Fibroblast of pulmonary artery (primary cell): ENCODE data around the gene IL36B.

Experiments used
- DNase-seq: peaks from one replicate; pipeline ENCODE4 v3.0.0-alpha.2; 2010; ENCODE audit warnings: low read depth
- H3K4me3 ChIP-seq: replicated peaks from 2 replicates; pipeline ENCODE4 v1.5.1; 2011; ENCODE audit warnings: low read depth, mild to moderate bottlenecking, control low read depth, low read length, moderate library complexity
- CTCF ChIP-seq: IDR thresholded peaks from 2 replicates; pipeline ENCODE4 v1.5.1; 2011; ENCODE audit warnings: mild to moderate bottlenecking, control low read depth, low read length, inconsistent platforms; ENCODE audit errors: missing control alignments

Gene IL36B

GRCh38 chr2:113039719-113040118 lies 12.9 kb downstream of the IL36B start:
- TF ChIP-seq CTCF = no peak
- H3K4me3 ChIP-seq = no peak overlapping the region
- no peak for DNase-seq

- no peak overlapping the region for H3K4me3 ChIP-seq
- no peak for TF ChIP-seq CTCF
- DNase-seq = no peak
These were observed 13.5 kb downstream of the IL36B start for GRCh38 chr2:113039158-113039557.

- no peak for TF ChIP-seq CTCF
- no peak for DNase-seq
- no peak overlapping the region for H3K4me3 ChIP-seq
These were observed 14.4 kb downstream of the IL36B start for GRCh38 chr2:113038291-113038690.

GRCh38 chr2:113036763-113037162 lies 15.9 kb downstream of the IL36B start:
- no peak overlapping the region for H3K4me3 ChIP-seq
- no peak for DNase-seq
- no peak for TF ChIP-seq CTCF

DNA sequence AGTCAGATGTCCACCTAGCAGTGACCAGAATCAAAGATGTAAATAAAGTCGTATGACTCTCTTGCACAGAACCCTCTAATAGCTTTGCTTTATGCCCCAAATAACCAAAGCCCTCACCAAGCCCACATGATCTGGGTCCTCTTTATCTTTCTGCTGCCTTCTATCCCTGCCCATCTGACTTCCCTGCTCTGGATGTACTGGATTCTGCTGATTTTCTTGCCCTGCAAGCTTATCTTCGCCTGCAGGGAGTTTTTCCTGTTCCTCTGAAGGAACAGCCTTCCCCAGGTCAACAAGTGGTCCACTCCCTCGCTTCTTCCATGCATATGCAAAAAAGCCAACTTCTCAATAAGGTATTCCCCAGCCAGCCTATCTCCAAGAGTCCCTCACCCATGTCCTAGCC lies 18.7 kb downstream of the IL36B start:
- no peak for TF ChIP-seq CTCF
- DNase-seq = no peak
- no peak overlapping the region for H3K4me3 ChIP-seq

DNA sequence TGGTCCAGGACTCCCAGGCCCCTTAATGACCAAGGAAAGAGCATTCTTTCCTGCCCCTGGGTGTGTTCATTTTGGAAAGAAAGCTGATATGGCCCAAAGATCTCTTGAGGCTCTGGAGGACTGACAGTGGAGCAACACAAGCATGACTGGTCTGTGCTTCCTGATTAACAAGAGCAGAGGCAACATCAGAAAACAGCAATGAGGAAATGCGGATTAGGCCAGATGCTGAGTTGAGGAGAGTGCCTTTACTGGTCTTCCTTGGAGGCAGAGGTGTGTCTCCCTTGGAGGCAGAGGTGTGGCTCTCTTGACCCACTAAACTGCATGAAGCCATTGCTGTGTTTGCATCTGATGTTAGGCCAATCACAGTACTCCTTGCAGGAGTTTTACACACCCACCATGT lies 19.9 kb downstream of the IL36B start:
- DNase-seq = no peak
- TF ChIP-seq CTCF = no peak
- no peak overlapping the region for H3K4me3 ChIP-seq

DNA sequence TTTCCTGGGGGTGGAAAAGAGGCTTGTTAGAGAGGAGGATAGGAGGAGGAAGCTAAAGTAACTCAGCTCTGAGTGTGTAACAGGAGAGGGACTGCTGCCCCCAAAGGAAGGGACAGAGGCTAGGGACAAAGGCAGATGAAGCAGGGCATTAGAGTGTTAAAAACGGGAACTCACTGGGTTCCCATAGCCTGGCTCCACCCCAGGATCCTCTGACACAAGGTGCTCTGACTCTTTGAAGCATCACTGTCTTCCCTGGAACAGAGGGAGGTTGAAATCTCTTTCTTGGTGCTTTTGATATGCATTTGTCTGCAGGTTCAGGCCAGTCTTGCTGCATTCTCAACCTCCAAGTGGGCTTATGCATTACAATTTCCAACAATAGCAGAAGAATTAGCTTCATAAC lies 24.6 kb downstream of the IL36B start:
- TF ChIP-seq CTCF = no peak
- no peak overlapping the region for H3K4me3 ChIP-seq
- DNase-seq = no peak
